HUES48 (cell line): Measurements from ENCODE around the gene MT2A.
A peak's percentile ranks its signal among the peaks of the same experiment; 100 is the strongest.

Experiments
- H3K27ac ChIP-seq: one replicate; pipeline ENCODE4 v1.7.0; 2013; ENCODE audit warnings: low read depth, low read length, inconsistent platforms
- H3K27me3 ChIP-seq: 2 replicates; pipeline ENCODE4 v1.6.1; 2013; ENCODE audit warnings: mild to moderate bottlenecking, low read length; ENCODE audit not compliant: control insufficient read depth, insufficient read depth
- H3K36me3 ChIP-seq: 2 replicates; pipeline ENCODE4 v1.6.1; 2013; ENCODE audit warnings: low read length; ENCODE audit not compliant: control insufficient read depth, insufficient read depth
- H3K4me1 ChIP-seq: 2 replicates; pipeline ENCODE4 v1.6.1; 2013; ENCODE audit warnings: mild to moderate bottlenecking, low read length; ENCODE audit not compliant: control insufficient read depth, insufficient read depth
- H3K4me3 ChIP-seq: 2 replicates; pipeline ENCODE4 v1.5.1; 2013; ENCODE audit warnings: mild to moderate bottlenecking, low read depth, low read length
- H3K9ac ChIP-seq: 2 replicates; pipeline ENCODE4 v1.6.1; 2013; ENCODE audit warnings: mild to moderate bottlenecking, low read depth, low read length, moderate library complexity
- H3K9me3 ChIP-seq: 2 replicates; pipeline ENCODE4 v1.6.1; 2013; ENCODE audit warnings: low read length; ENCODE audit not compliant: control insufficient read depth, insufficient read depth

Gene MT2A

DNA sequence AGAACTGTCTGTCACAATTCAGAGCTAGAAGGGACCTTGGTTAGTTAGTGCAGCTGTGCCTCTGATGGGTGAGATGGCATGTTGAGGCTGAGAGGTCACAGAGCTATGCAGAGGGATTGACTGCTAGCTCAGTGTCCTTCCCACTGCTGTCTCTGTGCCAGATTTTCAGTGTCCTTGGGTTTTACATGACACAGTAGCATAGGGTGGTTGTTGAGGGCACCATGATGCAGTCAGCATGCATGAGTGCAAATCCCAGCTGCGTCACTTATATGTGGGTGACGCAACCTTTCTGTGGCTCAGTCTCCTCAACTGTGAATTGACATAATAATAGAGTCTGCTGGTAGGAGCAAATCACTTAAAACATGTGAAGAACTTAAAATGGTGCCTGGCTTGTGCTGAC lies 32.8 kb downstream of the MT2A start:
- H3K27me3 ChIP-seq, result peaks cover 100% of the 10 kb centered on the region
- no peaks in the 10 kb centered on the region for H3K36me3 ChIP-seq
- no peak overlapping the region for H3K27ac ChIP-seq
- no peak overlapping the region for H3K4me3 ChIP-seq
- H3K9ac ChIP-seq, result no peak overlapping the region
- H3K9me3 ChIP-seq, result no peaks in the 10 kb centered on the region
- H3K4me1 ChIP-seq, result peaks cover 14% of the 10 kb centered on the region

DNA sequence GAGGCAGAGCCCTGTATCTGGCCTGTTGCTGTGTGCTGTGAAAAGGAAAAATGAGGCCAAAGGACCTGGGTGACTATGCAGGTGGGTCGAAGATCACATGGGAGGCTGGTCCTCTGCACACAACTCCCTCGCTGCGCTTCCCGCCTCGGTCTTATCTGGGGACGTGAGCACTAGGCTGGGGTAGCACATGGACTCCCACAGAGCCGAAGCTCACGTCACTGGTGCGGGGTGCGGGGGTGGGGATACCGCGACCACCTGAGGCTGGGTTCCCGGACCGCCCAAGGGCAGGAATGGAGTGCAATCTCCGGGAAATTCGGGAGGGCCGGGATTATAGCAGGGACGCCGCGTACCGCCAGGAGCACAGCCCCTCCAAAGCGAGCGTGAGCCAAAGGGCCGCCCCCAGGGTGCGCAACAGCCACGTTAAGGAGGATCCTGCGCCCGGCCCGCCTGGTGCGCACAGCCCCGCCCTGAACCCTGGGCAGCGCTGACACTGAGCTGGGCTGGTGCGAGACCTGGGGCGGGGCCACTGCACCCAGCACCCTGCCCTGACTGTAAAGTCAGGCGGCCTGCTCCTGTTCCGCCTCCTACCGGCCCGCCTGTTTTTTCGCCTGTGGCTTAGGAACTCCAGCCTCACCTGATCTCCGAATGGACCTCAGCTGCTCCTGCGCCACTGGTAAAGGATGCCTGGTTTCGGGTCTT lies 34.8 kb downstream of the MT2A start:
- Histone ChIP-seq H3K4me1 (peaks cover 10% of the 10 kb centered on the region), H3K4me3 (peak overlapping the region; percentile 54), H3K9me3 (no peaks in the 10 kb centered on the region), H3K27me3 (peaks cover 100% of the 10 kb centered on the region), H3K9ac (no peak overlapping the region), H3K36me3 (no peaks in the 10 kb centered on the region), H3K27ac (no peak overlapping the region)

GRCh38 chr16:56643833-56644232 lies 35.4 kb downstream of the MT2A start:
- Histone ChIP-seq H3K9me3 (no peaks in the 10 kb centered on the region), H3K36me3 (no peaks in the 10 kb centered on the region), H3K4me3 (peak overlapping the region; percentile 54), H3K27me3 (peaks cover 100% of the 10 kb centered on the region), H3K9ac (no peak overlapping the region), H3K27ac (no peak overlapping the region), H3K4me1 (peaks cover 10% of the 10 kb centered on the region)

DNA sequence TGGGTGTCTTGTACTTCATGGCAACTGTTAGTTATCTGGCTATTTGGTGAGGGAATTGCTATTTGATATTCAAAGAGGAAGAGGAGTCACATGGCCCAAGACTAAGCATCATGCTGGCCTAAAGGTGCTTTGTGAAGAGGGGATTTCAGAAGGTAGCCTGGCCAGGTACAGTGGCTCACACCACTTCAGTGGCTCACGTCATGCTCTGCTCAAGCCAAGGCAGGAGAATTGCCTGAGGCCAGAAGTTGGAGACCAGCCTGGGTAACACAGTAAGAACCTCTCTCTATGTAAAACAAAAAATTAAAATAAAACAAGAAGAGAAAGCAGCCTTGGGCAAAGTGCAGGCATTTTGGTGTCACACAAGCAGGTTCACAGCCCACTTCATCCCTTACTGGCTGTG lies 36.9 kb downstream of the MT2A start:
- Histone ChIP-seq H3K36me3 (no peaks in the 10 kb centered on the region), H3K27ac (no peak overlapping the region), H3K9ac (no peak overlapping the region), H3K27me3 (peaks cover 100% of the 10 kb centered on the region), H3K4me3 (no peak overlapping the region), H3K4me1 (peaks cover 10% of the 10 kb centered on the region), H3K9me3 (no peaks in the 10 kb centered on the region)

DNA sequence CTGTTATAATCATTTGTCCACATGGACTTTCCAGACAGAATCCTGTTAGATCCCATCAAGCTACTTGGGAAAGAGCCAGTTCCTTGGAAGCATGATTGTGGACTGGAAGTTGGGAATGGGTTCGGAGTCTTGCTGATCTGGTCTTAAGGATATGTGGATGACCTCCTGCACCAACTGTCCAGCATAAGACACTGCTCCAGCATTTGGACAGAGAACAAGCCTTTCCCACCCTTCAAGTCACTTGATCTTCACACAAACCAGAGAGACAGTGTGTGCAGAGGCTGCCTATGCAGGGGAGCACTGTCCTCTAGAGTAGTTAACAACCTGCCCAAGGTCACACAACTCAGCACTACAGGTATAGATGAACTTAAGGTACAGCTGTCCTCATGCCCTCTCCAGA lies 37.5 kb downstream of the MT2A start:
- peaks cover 10% of the 10 kb centered on the region for H3K4me1 ChIP-seq
- no peak overlapping the region for H3K4me3 ChIP-seq
- H3K27ac ChIP-seq, result no peak overlapping the region
- no peaks in the 10 kb centered on the region for H3K36me3 ChIP-seq
- peaks cover 99% of the 10 kb centered on the region for H3K27me3 ChIP-seq
- H3K9me3 ChIP-seq, result no peaks in the 10 kb centered on the region
- no peak overlapping the region for H3K9ac ChIP-seq

DNA sequence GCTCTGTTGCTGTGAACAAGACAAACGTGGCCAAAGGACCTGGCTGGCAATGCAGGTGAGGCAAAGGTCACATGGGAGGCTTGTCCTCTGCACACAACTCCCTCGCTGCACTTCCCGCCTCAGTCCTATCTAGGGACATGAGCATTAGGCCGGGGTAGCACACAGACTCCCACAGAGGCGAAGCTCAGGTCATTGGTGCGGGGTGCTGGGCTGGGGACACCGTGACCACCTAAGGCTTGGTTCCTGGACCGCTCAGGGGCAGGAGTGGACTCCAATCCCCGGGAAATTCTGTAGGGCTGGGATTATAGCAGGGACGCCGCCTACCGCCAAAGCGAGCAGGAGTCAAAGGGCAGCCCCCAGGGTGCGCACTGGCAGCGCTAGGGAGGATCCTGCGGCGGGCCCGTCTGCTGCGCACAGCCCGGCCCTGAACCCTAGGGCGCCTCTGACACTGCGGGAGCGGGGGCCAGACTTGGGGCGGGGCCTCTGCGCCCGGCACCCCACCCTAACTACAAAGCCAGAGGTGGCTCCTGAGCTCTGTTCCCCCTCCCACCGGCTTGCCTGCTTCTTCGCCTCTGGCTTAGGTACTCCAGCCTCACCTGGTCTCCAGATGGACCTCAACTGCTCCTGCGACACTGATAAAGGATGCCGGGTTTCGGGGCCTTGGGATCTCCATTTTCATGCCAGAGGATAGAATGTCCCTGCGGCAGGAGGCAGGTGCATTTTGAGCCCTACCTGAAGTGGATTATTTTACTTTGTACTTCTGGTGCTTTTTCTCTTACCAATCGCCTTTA lies 39.5 kb downstream of the MT2A start:
- Histone ChIP-seq H3K9ac (no peak overlapping the region), H3K27ac (no peak overlapping the region), H3K9me3 (no peaks in the 10 kb centered on the region), H3K36me3 (no peaks in the 10 kb centered on the region), H3K27me3 (peaks cover 99% of the 10 kb centered on the region), H3K4me3 (peak overlapping the region; percentile 22; the same call in 1 of the 2 replicates), H3K4me1 (peaks cover 9% of the 10 kb centered on the region)

DNA sequence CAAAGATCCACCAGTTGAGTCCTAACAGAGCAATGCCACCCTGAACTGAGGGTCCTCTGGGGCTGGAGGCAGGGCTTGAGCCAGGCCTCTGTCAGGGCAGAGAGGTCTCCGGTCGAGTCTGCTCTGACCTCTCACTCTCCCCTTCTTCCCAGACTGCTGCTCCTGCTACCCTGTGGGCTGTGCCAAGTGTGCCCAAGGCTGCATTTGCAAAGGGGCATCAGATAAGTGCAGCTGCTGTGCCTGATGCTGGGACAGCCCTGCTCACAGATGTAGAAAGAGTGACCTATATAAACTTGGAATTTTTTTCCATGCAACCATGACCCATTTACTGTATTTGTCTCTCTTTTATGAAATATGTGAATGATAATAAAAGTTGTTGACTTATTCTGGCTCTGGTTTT lies 40.9 kb downstream of the MT2A start:
- Histone ChIP-seq H3K9ac (no peak overlapping the region), H3K4me3 (no peak overlapping the region), H3K27me3 (peaks cover 94% of the 10 kb centered on the region), H3K36me3 (no peaks in the 10 kb centered on the region), H3K4me1 (no peaks in the 10 kb centered on the region), H3K9me3 (no peaks in the 10 kb centered on the region), H3K27ac (no peak overlapping the region)

GRCh38 chr16:56649820-56650219 lies 41.4 kb downstream of the MT2A start:
- Histone ChIP-seq H3K9ac (no peak overlapping the region), H3K36me3 (no peaks in the 10 kb centered on the region), H3K27ac (no peak overlapping the region), H3K4me3 (no peak overlapping the region), H3K27me3 (peaks cover 88% of the 10 kb centered on the region), H3K9me3 (no peaks in the 10 kb centered on the region), H3K4me1 (no peaks in the 10 kb centered on the region)

GRCh38 chr16:56651586-56651985 lies 43.2 kb downstream of the MT2A start, which contains the start of gene MT1B:
Gene MT1B, plus strand, starts transcription at chr16:56651886. Its CDS starts 68 bp downstream, at chr16:56651954.
- no peaks in the 10 kb centered on the region for H3K4me1 ChIP-seq

DNA sequence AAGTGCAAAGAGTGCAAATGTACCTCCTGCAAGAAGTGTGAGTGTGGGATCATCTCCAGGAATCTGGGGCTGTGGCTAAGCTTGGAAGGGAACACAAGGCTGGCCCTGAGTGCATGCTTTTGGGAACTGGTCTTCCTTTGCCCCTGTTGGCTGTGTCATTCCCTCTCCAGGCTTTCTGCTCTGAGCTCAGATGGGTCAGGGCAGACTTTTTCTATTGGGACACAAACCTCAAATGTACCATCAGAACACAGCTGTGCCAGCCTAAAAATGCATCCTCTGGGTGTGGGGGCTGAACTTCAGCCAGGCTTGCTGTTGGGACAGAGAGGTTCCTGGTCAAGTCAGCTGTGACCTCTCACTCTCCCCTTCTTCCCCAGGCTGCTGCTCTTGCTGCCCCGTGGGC lies 44.2 kb downstream of the MT2A start:
- Histone ChIP-seq H3K9me3 (no peaks in the 10 kb centered on the region), H3K4me3 (no peak overlapping the region), H3K27me3 (peaks cover 87% of the 10 kb centered on the region), H3K9ac (no peak overlapping the region), H3K27ac (no peak overlapping the region), H3K36me3 (no peaks in the 10 kb centered on the region), H3K4me1 (no peaks in the 10 kb centered on the region)

More at GRCh38 chr16:56651586-56651985, 43.2 kb downstream of the MT2A start, which contains the start of gene MT1B:
- Histone ChIP-seq H3K9me3 (no peaks in the 10 kb centered on the region), H3K4me3 (no peak within 1 kb of the TSS), H3K36me3 (no peaks in the 10 kb centered on the region), H3K9ac (no peak within 1 kb of the TSS), H3K27me3 (peaks cover 88% of the 10 kb centered on the region), H3K27ac (no peak within 1 kb of the TSS)

DNA sequence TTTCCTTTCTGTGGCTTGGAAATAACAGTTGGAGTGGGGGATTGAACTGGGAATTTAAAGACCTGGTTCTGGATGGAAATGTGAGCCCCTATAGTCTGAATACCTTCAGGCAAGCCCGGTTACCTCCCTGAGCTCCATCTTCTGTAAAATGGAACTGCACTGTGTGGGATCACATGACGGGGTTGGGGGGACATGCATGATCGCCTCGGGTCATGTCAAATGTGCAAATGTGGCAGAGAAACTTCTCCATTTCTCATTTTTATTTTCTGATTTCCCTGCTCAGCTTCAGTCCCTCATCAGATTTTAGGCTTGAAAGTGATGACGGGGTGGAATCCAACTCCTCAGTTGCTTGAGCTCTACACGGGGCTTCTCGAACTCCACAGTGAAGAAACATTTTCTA lies 44.8 kb downstream of the MT2A start:
- H3K27ac ChIP-seq, result no peak overlapping the region
- H3K36me3 ChIP-seq, result no peaks in the 10 kb centered on the region
- no peaks in the 10 kb centered on the region for H3K9me3 ChIP-seq
- H3K27me3 ChIP-seq, result peaks cover 87% of the 10 kb centered on the region
- no peak overlapping the region for H3K4me3 ChIP-seq
- H3K9ac ChIP-seq, result no peak overlapping the region
- H3K4me1 ChIP-seq, result peaks cover 4% of the 10 kb centered on the region
